NCI-H1092 (cell line): ENCODE measurements around the gene TRIP13.
A peak's percentile ranks its signal among the peaks of the same experiment; 100 is the strongest.

Source experiments
- DNase-seq: peaks from one replicate; lab custom pipeline; 2025; lab: John Stamatoyannopoulos, UW

The TRIP13 gene

GRCh38 chr5:955886-956761 lies 63.4 kb downstream of the TRIP13 start:
- no peak for DNase-seq

- DNase-seq: no peak
Observed at GRCh38 chr5:956941-957747, 64.5 kb downstream of the TRIP13 start.

DNA sequence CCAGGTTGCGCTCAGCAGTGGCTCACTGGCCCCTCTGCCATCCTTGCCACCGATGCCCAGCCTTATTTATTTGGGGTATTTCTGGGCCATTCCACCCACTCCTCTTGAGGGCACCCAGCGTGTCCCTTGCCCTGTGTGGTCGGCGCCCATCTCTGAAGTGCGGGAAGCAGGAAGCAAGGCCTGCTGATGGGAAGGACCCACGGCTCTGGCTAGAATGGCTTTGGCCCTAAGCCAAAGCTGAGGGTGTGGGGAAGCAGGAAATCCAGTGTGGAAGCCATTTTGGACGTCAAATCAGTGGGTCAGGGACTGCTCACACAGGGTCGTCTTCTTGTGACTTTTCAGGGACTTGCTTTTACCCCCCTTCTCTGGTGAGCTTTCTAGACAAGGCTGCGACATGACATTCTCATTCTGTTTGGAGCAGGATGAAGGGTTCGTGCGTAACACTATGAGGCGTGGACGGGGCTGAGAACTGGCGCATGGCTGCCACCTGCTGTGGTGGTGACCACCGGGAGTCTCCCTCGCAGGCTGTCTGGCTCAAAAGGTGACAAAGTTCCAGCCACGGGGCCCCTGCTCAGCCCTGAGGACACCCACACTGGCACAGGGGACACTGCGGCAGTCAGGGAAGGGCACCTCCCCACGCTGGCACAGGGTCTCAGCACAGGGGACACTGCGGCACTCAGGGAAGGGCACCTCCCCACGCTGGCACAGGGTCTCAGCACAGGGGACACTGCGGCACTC lies 65.2 kb downstream of the TRIP13 start:
- DNase-seq: no peak

- DNase-seq: peak; percentile 30
Observed at GRCh38 chr5:958701-959571, 66.3 kb downstream of the TRIP13 start.

DNA sequence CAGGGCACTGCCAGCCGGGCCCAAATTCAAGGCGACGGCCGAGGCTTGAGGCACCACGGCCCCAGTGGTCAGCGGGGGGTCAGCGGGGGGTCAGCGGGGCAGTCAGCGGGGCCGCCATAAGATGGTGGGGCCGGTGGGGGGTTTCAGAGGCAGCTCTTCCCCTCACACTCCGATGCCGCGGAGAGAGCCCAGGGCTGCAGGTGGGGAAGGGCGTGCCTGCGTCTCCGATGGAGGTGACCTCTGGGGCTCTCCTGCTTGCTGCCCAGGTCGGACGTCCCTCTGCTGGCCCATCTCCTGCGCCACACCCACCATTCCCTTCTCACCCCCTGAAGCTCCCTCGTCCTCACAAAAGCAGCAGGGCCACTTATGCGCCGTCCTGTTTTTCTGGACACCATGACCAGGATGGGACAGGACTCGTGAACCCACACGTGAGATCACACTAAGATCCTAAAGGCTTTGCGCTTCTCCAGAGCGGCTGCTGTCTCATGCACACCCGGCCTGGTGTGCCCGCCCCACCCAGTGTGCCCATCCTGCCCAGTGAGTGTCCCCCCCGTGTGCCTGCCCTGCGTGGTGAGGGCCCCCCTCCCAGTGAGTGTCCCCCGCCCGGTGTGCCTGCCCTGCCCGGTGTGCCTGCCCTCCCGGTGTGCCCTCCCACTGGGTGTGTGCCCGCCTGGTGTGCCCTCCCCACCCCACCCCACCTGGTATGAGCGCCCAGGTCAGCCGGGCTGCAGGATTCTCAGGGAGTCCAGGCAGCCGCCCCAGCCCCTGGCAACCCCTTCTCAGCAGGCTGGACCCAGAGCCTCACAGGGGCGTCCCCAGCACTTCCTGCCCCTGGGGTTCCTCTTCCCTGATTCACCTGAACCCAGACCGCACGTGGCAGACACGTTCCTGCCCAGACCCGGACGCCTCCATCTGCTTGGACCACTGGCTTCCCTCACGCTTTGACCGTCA lies 67.2 kb downstream of the TRIP13 start:
- no peak for DNase-seq

- no peak for DNase-seq
Observed at GRCh38 chr5:960551-960950, 67.9 kb downstream of the TRIP13 start.

DNA sequence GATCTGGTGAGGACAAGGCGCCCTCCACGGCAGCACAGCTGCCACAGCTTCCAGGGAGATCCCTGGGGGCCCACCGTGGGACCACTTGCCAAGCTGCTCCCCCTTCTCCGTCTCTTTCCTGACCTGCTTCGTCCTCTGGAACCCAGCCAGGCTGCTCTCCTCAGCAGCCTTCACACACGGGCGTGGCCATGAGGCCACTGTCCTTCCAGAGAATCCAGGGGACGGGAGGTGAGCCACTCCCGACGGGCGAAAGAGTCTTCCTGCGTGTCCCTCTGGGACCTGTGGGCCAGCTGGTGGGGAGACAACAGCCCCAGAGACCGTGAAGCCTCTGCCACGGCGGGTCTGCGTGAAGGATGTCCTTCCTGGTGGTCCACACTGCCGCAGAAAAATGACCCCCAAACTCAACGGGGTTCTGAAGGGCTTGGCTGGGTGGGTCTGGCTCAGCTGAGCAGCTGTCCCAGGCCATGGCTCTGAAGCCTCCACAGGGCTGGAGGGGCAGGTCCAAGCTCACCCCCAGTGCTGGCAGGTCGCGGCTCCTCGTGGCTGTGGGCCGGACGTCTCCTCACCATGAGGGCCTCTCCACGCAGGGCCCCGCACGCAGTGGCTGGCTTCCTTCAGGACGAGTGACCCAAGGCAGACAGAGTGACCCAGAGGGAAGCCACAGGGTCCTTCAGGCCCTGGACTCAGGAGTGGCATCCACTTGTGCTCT lies 68.5 kb downstream of the TRIP13 start:
- DNase-seq: no peak

DNA sequence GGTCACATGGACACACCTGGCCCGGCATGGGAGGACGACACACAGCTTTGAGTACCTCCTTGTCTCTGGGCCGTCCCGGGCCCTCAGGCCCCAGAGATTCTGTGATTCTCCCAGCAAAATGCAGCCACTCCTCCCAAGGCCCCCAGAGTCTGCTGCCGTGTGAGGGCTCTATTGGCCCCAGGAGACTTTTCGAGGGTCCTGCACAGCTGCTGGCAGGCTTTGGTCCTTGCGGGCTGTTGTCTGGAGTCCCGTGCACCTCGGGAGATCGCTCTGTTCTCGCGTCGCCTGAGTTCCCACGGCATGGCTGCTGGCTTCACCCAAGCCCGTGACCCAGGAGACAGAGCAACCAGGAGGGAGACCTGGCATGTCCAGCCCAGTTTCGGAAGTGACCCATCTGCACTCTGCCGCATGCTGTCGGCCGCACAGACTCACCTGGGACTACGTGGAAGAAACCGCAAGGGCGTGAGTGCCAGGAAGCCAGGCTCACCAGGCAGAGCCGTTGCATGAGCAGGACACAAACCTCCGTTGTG lies 69.1 kb downstream of the TRIP13 start:
- DNase-seq: no peak

GRCh38 chr5:962386-962785 lies 69.7 kb downstream of the TRIP13 start:
- DNase-seq: no peak

GRCh38 chr5:962801-963200 lies 70.1 kb downstream of the TRIP13 start:
- DNase-seq: no peak

GRCh38 chr5:963310-963672 lies 70.6 kb downstream of the TRIP13 start:
- no peak for DNase-seq

- DNase-seq: no peak
Observed at GRCh38 chr5:963673-964531, 71.2 kb downstream of the TRIP13 start.

- no peak for DNase-seq
Observed at GRCh38 chr5:964821-965220, 72.1 kb downstream of the TRIP13 start.

- DNase-seq: no peak
Observed at GRCh38 chr5:965604-966344, 73.1 kb downstream of the TRIP13 start.

DNA sequence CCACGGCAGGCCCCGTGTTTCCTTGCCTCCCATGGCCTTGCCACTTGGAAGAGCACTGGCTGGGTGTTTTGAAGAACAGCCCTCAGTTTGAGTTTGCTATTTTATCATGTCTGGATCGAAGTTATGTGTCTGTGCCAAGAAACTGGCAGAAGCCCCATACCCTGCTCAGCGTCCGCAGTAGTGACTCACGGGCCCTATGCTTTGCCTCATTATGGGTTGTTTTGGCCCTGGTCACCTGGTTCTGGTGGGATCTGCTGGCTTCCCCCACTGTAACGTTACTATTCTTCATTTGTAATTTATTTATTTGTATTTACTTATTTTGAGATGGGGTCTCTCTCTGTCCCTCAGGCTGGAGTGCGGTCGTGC lies 73.6 kb downstream of the TRIP13 start:
- DNase-seq: no peak

DNA sequence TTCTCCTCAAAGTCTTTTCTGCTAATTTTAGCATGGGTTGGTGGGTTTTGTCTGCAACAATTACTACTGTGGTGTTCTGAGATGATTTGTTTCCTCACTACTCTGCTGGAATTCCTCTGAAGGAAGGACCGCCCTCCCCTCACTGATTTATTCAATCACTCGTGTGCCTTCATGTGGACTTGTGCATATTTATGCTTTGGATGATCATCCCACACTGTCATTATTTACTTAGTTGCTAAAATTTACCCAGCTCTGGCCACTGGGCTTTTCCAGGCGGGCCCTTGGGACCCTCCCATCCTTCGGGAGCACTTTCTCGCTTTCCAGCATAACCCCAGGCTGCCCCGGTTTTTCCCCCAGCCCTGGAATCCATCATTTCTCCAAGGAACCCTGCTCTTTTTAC lies 74.3 kb downstream of the TRIP13 start:
- no peak for DNase-seq
